PC-9 (cell line): ENCODE data around the gene CIRBP. TPM values are rescaled to one million over a fixed set of nuclear protein-coding genes. Genes with fewer than 3 reads are reported as not detected.
"Not testable (repeated sequence)": the region's sequence is repeated elsewhere in the genome, so short reads cannot be mapped to it uniquely, and the experiment has no call there.

Source experiments
- BruUV-seq: library from RNA; stranded (reverse); fragments of 400-500 nt; replicated peaks from 2 replicates; lab custom pipeline; 2021; lab: Mats Ljungman, UMichigan
- CTCF ChIA-PET: fragments of 300-600 bp; sonication (Branson Sonifier 250); formaldehyde crosslinking; loops from one replicate; lab custom pipeline; 2022; ENCODE audit warnings: antibody characterized with exemption; lab: Charles Lee
- POLR2A ChIA-PET: fragments of 300-600 bp; sonication (Branson Sonifier 250); formaldehyde crosslinking; loops from one replicate; lab custom pipeline; 2022; ENCODE audit warnings: antibody characterized with exemption; ENCODE audit not compliant: unreplicated experiment; lab: Charles Lee
- DNase-seq, 2 experiments: peaks; one replicate each; pipeline versions ENCODE4 v3.0.0 to v3.0.0-alpha.2; 2015 to 2022; ENCODE audit warnings: mixed read lengths in 1 of 2
- H2AFZ ChIP-seq: fragments of 200-600 bp; sonication (generic); 2 replicates; pipeline ENCODE4 v1.8.1; 2017; ENCODE audit warnings: antibody characterized with exemption
- H3F3A ChIP-seq: fragments of 200-600 bp; sonication (generic); 2 replicates; pipeline ENCODE4 v1.8.1; 2017; ENCODE audit warnings: antibody characterized with exemption, mild to moderate bottlenecking, low read depth; ENCODE audit not compliant: insufficient read depth
- H3K27ac ChIP-seq: fragments of 200-600 bp; sonication (generic); 2 replicates; pipeline ENCODE4 v1.6.1; 2016; ENCODE audit warnings: mixed run types
- H3K27me3 ChIP-seq: fragments of 200-600 bp; sonication (generic); 2 replicates; pipeline ENCODE4 v1.6.1; 2016; ENCODE audit warnings: low read depth, mixed run types; ENCODE audit not compliant: insufficient read depth
- H3K36me3 ChIP-seq: fragments of 200-600 bp; sonication (generic); 2 replicates; pipeline ENCODE4 v1.6.1; 2016; ENCODE audit warnings: low read depth, mixed run types
- H3K4me1 ChIP-seq: fragments of 200-600 bp; sonication (generic); replicated peaks from 2 replicates; pipeline ENCODE4 v1.6.1; 2016; ENCODE audit warnings: mixed run types; ENCODE audit not compliant: insufficient read depth
- H3K4me2 ChIP-seq: fragments of 200-600 bp; sonication (generic); 2 replicates; pipeline ENCODE4 v1.6.1; 2017; ENCODE audit warnings: mixed run types
- H3K4me3 ChIP-seq: fragments of 200-600 bp; sonication (generic); 2 replicates; pipeline ENCODE4 v1.6.1; 2016; ENCODE audit warnings: mixed run types
- H3K79me2 ChIP-seq: fragments of 200-600 bp; sonication (generic); 2 replicates; pipeline ENCODE4 v1.6.1; 2017; ENCODE audit warnings: low read depth, mixed run types
- H3K9me2 ChIP-seq: fragments of 200-600 bp; sonication (generic); 2 replicates; pipeline ENCODE4 v1.8.1; 2017; ENCODE audit warnings: mild to moderate bottlenecking; ENCODE audit not compliant: insufficient read depth
- H3K9me3 ChIP-seq: fragments of 200-600 bp; sonication (generic); 2 replicates; pipeline ENCODE4 v1.8.1; 2016; ENCODE audit warnings: low read depth; ENCODE audit not compliant: insufficient read depth
- H4K20me1 ChIP-seq: fragments of 200-600 bp; sonication (generic); 2 replicates; pipeline ENCODE4 v1.8.1; 2017; ENCODE audit not compliant: insufficient read depth
- EZH2 ChIP-seq: fragments of 200-600 bp; sonication (generic); IDR thresholded peaks from 2 replicates; pipeline ENCODE4 v1.8.0; 2017; ENCODE audit warnings: antibody characterized with exemption, low read depth
- intact Hi-C: fragments of 100-400 bp; cut with micrococcal nuclease; formaldehyde crosslinking; loops from one replicate; pipeline ENCODE4 v1.10.0; 2022; ENCODE audit not compliant: unreplicated experiment
- total RNA-seq: library from RNA; stranded (reverse); gene quantifications from 2 replicates; pipeline ENCODE4 v1.2.3, GENCODE V29; 2021
- TF ChIP-seq, protein P1 (sequence below): fragments of 200-600 bp; sonication (generic); conservative IDR thresholded peaks from 2 replicates; pipeline ENCODE4 v1.6.1; 2017; ENCODE audit warnings: mixed run types, antibody characterized with exemption, mild to moderate bottlenecking, moderate library complexity

The CIRBP gene
- total RNA-seq, 1 experiment from 2014 or later, result 86.9 TPM

DNA sequence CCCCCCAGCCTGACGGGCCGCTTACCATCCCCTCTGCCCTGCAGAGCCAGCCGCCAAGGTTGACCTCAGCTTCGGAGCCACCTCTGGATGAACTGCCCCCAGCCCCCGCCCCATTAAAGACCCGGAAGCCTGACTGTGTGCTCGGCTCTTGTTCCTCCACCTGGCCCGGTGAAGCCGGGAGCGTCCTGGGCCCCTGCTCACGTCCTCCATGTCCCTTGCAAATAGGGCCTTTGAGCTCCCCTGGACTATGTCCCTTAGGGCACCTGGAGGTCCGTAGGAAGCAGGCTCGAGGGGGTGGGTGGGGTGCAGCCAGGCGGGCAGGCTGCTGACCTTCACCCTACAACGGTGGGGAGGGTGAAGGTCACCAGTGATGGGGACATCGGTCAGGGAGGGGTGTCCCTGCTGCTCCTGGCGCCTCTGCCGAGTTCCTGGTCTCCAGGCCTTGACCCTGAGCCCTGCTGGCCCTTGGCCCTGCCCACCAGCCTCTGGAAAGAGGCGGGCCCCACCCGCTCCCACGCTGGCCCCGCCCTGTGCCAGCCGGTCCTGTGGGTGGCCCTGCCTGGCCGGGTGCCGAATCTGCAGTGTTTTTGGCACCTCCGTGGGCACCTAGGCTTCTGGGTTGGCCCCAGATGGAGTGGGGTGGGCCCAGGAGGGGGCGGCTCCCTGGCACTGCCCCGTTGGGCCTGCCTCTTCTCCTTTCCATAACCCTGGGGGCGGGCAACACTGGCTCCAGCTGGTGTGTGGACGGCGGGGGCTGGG lies 24.3 kb upstream of the CIRBP start:
- Histone ChIP-seq H4K20me1 (no peaks in the 10 kb centered on the region), H3K9me3 (no peaks in the 10 kb centered on the region), H2AFZ (no peak overlapping the region), H3K4me3 (no peak overlapping the region), H3K9me2 (no peaks in the 10 kb centered on the region), H3K4me1 (peaks cover 32% of the 10 kb centered on the region), H3K4me2 (peak overlapping the region; percentile 40; the same call in 1 of the 2 replicates), H3F3A (peaks cover 24% of the 10 kb centered on the region), H3K79me2 (peaks cover 10% of the 10 kb centered on the region), H3K36me3 (no peaks in the 10 kb centered on the region), H3K27me3 (no peaks in the 10 kb centered on the region), H3K27ac (no peak overlapping the region)
- ChIA-PET CTCF (interaction anchor here (0.5 to 3.0 kb wide), 6 partner anchors 8 to 582 kb away, joined by 3 to 76 read pairs (median 6); partner anchors contain the start of genes CIRBP and RNF126), POLR2A (interaction anchor here (0.6 to 1.7 kb wide), 4 partner anchors 8 to 31 kb away, joined by 3 to 23 read pairs (median 7); partner anchors contain the start of gene CIRBP)
- BruUV-seq, result no TSS peak
- TF ChIP-seq, protein P1, sequence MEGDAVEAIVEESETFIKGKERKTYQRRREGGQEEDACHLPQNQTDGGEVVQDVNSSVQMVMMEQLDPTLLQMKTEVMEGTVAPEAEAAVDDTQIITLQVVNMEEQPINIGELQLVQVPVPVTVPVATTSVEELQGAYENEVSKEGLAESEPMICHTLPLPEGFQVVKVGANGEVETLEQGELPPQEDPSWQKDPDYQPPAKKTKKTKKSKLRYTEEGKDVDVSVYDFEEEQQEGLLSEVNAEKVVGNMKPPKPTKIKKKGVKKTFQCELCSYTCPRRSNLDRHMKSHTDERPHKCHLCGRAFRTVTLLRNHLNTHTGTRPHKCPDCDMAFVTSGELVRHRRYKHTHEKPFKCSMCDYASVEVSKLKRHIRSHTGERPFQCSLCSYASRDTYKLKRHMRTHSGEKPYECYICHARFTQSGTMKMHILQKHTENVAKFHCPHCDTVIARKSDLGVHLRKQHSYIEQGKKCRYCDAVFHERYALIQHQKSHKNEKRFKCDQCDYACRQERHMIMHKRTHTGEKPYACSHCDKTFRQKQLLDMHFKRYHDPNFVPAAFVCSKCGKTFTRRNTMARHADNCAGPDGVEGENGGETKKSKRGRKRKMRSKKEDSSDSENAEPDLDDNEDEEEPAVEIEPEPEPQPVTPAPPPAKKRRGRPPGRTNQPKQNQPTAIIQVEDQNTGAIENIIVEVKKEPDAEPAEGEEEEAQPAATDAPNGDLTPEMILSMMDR, result no peak
- TF ChIP-seq EZH2, result no peak
- DNase-seq, result no peak
- intact Hi-C loops, result loop anchor here (5.0 kb wide), 1 partner anchor 63 kb away; no protein-coding TSS in a partner anchor

GRCh38 chr19:1245494-1246264 lies 23.5 kb upstream of the CIRBP start:
- peaks cover 31% of the 10 kb centered on the region for H3K4me1 ChIP-seq
- H3K79me2 ChIP-seq, result peaks cover 13% of the 10 kb centered on the region
- no peaks in the 10 kb centered on the region for H4K20me1 ChIP-seq
- ChIA-PET POLR2A (interaction anchor here (0.5 to 1.3 kb wide), 2 partner anchors 21 to 23 kb away, joined by 6 to 11 read pairs; partner anchors contain the start of gene CIRBP), CTCF (interaction anchor here (3.0 kb wide), 1 partner anchor 22 kb away, joined by 76 read pairs; the partner anchor contains the start of gene CIRBP)
- H3K9me3 ChIP-seq, result no peaks in the 10 kb centered on the region
- H3K27me3 ChIP-seq, result no peaks in the 10 kb centered on the region
- no peak overlapping the region; the same call in 1 of the 2 replicates for H3K4me2 ChIP-seq
- no TSS peak for BruUV-seq
- no peak overlapping the region for H3K27ac ChIP-seq
- DNase-seq, result no peak
- H3K9me2 ChIP-seq, result no peaks in the 10 kb centered on the region
- H3F3A ChIP-seq, result peaks cover 22% of the 10 kb centered on the region
- TF ChIP-seq EZH2, result no peak
- TF ChIP-seq, protein P1, result no peak
- H2AFZ ChIP-seq, result no peak overlapping the region
- no peak overlapping the region for H3K4me3 ChIP-seq
- H3K36me3 ChIP-seq, result no peaks in the 10 kb centered on the region
- intact Hi-C loops, result loop anchor here (5.0 kb wide), 1 partner anchor 63 kb away; no protein-coding TSS in a partner anchor

DNA sequence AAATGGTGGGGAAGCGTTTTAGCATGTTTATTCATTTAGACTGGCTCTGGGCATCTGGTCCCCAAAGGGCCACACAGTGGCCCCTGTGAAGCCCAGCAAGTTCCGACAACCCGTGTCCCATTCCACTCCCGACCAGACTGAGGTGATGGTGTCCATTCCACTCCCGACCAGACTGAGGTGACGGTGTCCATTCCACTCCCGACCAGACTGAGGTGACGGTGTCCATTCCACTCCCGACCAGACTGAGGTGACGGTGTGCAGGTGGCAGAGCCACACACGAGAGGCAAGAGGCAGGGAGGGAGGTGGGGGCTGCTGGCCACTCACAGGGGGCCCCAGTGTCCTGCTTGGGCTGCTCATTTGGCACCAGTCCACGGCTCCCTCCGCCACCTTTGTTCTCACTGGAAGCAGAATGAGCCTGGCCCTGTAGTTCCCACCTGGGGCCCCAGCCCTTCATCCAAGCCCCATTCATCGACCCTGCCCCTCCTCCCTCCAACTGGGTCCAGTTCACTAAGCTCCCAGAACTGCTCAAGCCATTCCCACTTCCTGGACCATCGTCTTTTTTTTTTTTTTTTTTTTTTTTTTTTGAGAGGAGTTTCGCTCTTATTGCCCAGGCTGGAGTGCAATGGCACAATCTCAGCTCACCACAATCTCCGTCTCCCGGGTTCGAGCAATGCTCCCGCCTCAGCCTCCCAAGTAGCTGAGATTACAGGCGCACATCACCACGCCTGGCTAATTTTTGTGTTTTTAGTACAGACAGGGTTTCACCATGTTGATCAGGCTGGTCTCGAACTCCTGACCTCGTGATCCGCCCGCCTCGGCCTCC lies 22.7 kb upstream of the CIRBP start:
- BruUV-seq, H4K20me1 ChIP-seq, H2AFZ ChIP-seq, H3K27me3 ChIP-seq, POLR2A ChIA-PET, H3K9me3 ChIP-seq, DNase-seq, H3K36me3 ChIP-seq, H3K9me2 ChIP-seq, H3K4me3 ChIP-seq, H3K4me2 ChIP-seq: not testable (repeated sequence)
- Histone ChIP-seq H3K27ac (peak overlapping the region; percentile 84; the same call in 1 of the 2 replicates), H3F3A (peaks cover 24% of the 10 kb centered on the region), H3K4me1 (peaks cover 25% of the 10 kb centered on the region; the same call in 1 of the 2 replicates), H3K79me2 (peaks cover 21% of the 10 kb centered on the region)
- intact Hi-C loops, result loop anchor here (5.0 kb wide), 1 partner anchor 64 kb away; no protein-coding TSS in a partner anchor
- CTCF ChIA-PET, result interaction anchor here (0.6 kb wide), 1 partner anchor 170 kb away, joined by 9 read pairs; no protein-coding TSS in a partner anchor
